ENCODE results near the gene ECT2. TPM values are rescaled to one million over a fixed set of nuclear protein-coding genes. Genes with fewer than 3 reads are reported as not detected.

The ECT2 gene
- polyA plus RNA-seq, 3 donors = 2.6 to 3.3 (median 2.7) TPM

- Histone ChIP-seq H3K79me2 (ENCODE audit: insufficient read depth, low read length) (no peaks in the 10 kb centered on the region), H4K20me1 (ENCODE audit: insufficient read depth, low read length) (no peaks in the 10 kb centered on the region), H3K9ac (ENCODE audit: insufficient read depth, low read length, poor library complexity, severe bottlenecking) (no peak overlapping the region), H3K4me2 (replicated peaks; ENCODE audit: extremely low read depth, low read length, poor library complexity, severe bottlenecking) (no peak overlapping the region), H3K4me1 (ENCODE audit: control insufficient read depth in 1 of 2, insufficient read depth in 2 of 2, low read length in 2 of 2) (no peaks in the 10 kb centered on the region), H3K27ac (ENCODE audit: low read depth in 1 of 2, low read length in 2 of 2) (no peak overlapping the region), H2AFZ (ENCODE audit: insufficient read depth, low read depth, low read length, poor library complexity, severe bottlenecking) (no peak overlapping the region), H3K36me3 (replicated peaks in 1 of 2; ENCODE audit: control insufficient read depth in 1 of 2, insufficient read depth in 2 of 2, low read length in 2 of 2) (peaks cover 53 to 83% of the 10 kb centered on the region in 2 donors), H3K4me3 (replicated peaks in 1 of 3; ENCODE audit: low read depth in 2 of 3, low read length in 3 of 3) (no peak overlapping the region), H3K27me3 (ENCODE audit: control insufficient read depth in 2 of 2, insufficient read depth in 2 of 2, low read length in 2 of 2) (no peaks in the 10 kb centered on the region), H3K9me3 (replicated peaks in 1 of 2; ENCODE audit: control insufficient read depth in 1 of 2, insufficient read depth in 1 of 2, low read length in 2 of 2) (no peaks in the 10 kb centered on the region)
- peaks cover 0 to 1% (median 0%) of the 10 kb centered on the region in 3 donors for H3K27me3 Mint-ChIP-seq (ENCODE audit: low read depth in 3 of 3)
- WGBS (ENCODE audit: insufficient coverage) = no CpG with 5 or more reads among the region's 4 CpGs
- DNase-seq = no peak
- H3K9me3 Mint-ChIP-seq = no peaks in the 10 kb centered on the region
- no peak overlapping the region for H3K27ac Mint-ChIP-seq
- no peaks in the 10 kb centered on the region for H3K4me1 Mint-ChIP-seq
- intact Hi-C loops (cut with micrococcal nuclease) = no loop called here
- no peak for TF ChIP-seq CTCF (IDR thresholded peaks at IDR 0.05)
- H3K4me3 Mint-ChIP-seq = no peak overlapping the region
- peaks cover 28 to 44% of the 10 kb centered on the region in 2 donors for H3K36me3 Mint-ChIP-seq
Measured at GRCh38 chr3:172815857-172816256, 65.3 kb downstream of the ECT2 start.

GRCh38 chr3:172816281-172816680 lies 65.8 kb downstream of the ECT2 start:
- H3K4me1 Mint-ChIP-seq = no peaks in the 10 kb centered on the region
- H3K79me2 ChIP-seq (ENCODE audit: insufficient read depth, low read length) = no peaks in the 10 kb centered on the region
- no peak overlapping the region for H3K27ac Mint-ChIP-seq
- H3K4me1 ChIP-seq (ENCODE audit: control insufficient read depth in 1 of 2, insufficient read depth in 2 of 2, low read length in 2 of 2) = no peaks in the 10 kb centered on the region
- no peak overlapping the region for H2AFZ ChIP-seq (ENCODE audit: insufficient read depth, low read depth, low read length, poor library complexity, severe bottlenecking)
- no peak overlapping the region for H3K4me2 ChIP-seq (replicated peaks; ENCODE audit: extremely low read depth, low read length, poor library complexity, severe bottlenecking)
- no peaks in the 10 kb centered on the region for H3K9me3 Mint-ChIP-seq
- no peak for TF ChIP-seq CTCF (IDR thresholded peaks at IDR 0.05)
- no peak overlapping the region for H3K4me3 Mint-ChIP-seq
- no peak overlapping the region for H3K27ac ChIP-seq (ENCODE audit: low read depth in 1 of 2, low read length in 2 of 2)
- peaks cover 54 to 83% of the 10 kb centered on the region in 2 donors for H3K36me3 ChIP-seq (replicated peaks in 1 of 2; ENCODE audit: control insufficient read depth in 1 of 2, insufficient read depth in 2 of 2, low read length in 2 of 2)
- H3K27me3 Mint-ChIP-seq (ENCODE audit: low read depth in 3 of 3) = peaks cover 0 to 1% (median 0%) of the 10 kb centered on the region in 3 donors
- H3K36me3 Mint-ChIP-seq = peaks cover 30 to 41% of the 10 kb centered on the region in 2 donors
- H3K4me3 ChIP-seq (replicated peaks in 1 of 3; ENCODE audit: low read depth in 2 of 3, low read length in 3 of 3) = no peak overlapping the region
- intact Hi-C loops (cut with micrococcal nuclease) = no loop called here
- DNase-seq = no peak
- H3K9me3 ChIP-seq (replicated peaks in 1 of 2; ENCODE audit: control insufficient read depth in 1 of 2, insufficient read depth in 1 of 2, low read length in 2 of 2) = no peaks in the 10 kb centered on the region
- no peaks in the 10 kb centered on the region for H3K27me3 ChIP-seq (ENCODE audit: control insufficient read depth in 2 of 2, insufficient read depth in 2 of 2, low read length in 2 of 2)
- no peaks in the 10 kb centered on the region for H4K20me1 ChIP-seq (ENCODE audit: insufficient read depth, low read length)
- no peak overlapping the region for H3K9ac ChIP-seq (ENCODE audit: insufficient read depth, low read length, poor library complexity, severe bottlenecking)
